Smooth muscle cell (in vitro differentiated cells): Measurements from ENCODE around the gene NCR3LG1. TPM values are rescaled to one million over a fixed set of nuclear protein-coding genes. Genes with fewer than 3 reads are reported as not detected.
A peak's percentile ranks its signal among the peaks of the same experiment; 100 is the strongest.

ENCODE experiments used
- DNase-seq: peaks from one replicate; lab custom pipeline; 2025; ENCODE audit not compliant: unreplicated experiment; lab: John Stamatoyannopoulos, UW
- H2AFZ ChIP-seq: fragments of 200-600 bp; sonication (generic); 2 replicates; pipeline ENCODE4 v1.6.0; 2016; ENCODE audit warnings: antibody characterized with exemption, low read depth, mild to moderate bottlenecking
- H3F3A ChIP-seq: fragments of 200-600 bp; sonication (generic); 2 replicates; pipeline ENCODE4 v1.6.0; 2017; ENCODE audit warnings: antibody characterized with exemption, low read depth
- H3K27ac ChIP-seq: fragments of 200-600 bp; sonication (generic); 2 replicates; pipeline ENCODE4 v1.5.1; 2016; ENCODE audit warnings: low read depth, mild to moderate bottlenecking
- H3K27me3 ChIP-seq: fragments of 200-600 bp; sonication (generic); 2 replicates; pipeline ENCODE4 v1.6.1; 2016; ENCODE audit warnings: low read depth, mild to moderate bottlenecking
- H3K36me3 ChIP-seq: fragments of 200-600 bp; sonication (generic); 2 replicates; pipeline ENCODE4 v1.5.1; 2016; ENCODE audit warnings: low read depth
- H3K4me1 ChIP-seq: fragments of 200-600 bp; sonication (generic); 2 replicates; pipeline ENCODE4 v1.5.1; 2016; ENCODE audit warnings: low read depth
- H3K4me2 ChIP-seq: fragments of 200-600 bp; sonication (generic); 2 replicates; pipeline ENCODE4 v1.6.0; 2016; ENCODE audit warnings: mild to moderate bottlenecking
- H3K4me3 ChIP-seq: fragments of 200-600 bp; sonication (generic); 2 replicates; pipeline ENCODE4 v1.5.1; 2016; ENCODE audit warnings: mild to moderate bottlenecking
- H3K79me2 ChIP-seq: fragments of 200-600 bp; sonication (generic); 2 replicates; pipeline ENCODE4 v1.6.0; 2016; ENCODE audit warnings: low read depth, mild to moderate bottlenecking
- H3K9ac ChIP-seq: fragments of 200-600 bp; sonication (generic); 2 replicates; pipeline ENCODE4 v1.6.0; 2016; ENCODE audit warnings: low read depth
- H3K9me3 ChIP-seq: fragments of 200-600 bp; sonication (generic); replicated peaks from 2 replicates; pipeline ENCODE4 v1.5.1; 2016; ENCODE audit warnings: low read depth
- H4K20me1 ChIP-seq: fragments of 200-600 bp; sonication (generic); 2 replicates; pipeline ENCODE4 v1.6.0; 2016; ENCODE audit warnings: low read depth
- CTCF ChIP-seq: fragments of 200-600 bp; sonication (generic); IDR thresholded peaks from 2 replicates; pipeline ENCODE4 v1.5.1; 2017; ENCODE audit warnings: borderline replicate concordance, mild to moderate bottlenecking, antibody characterized with exemption; ENCODE audit not compliant: insufficient read depth, poor library complexity, severe bottlenecking
- WGBS: methylation state at CpG from one replicate; pipeline ENCODE4 v1.1.7; 2016; ENCODE audit warnings: low lambda C conversion rate; 5-methylcytosine and 5-hydroxymethylcytosine counted together
- polyA plus RNA-seq: library from polyadenylated mRNA; unstranded; fragments of >200 nt; fragmentation: Nextera tagmentation; extraction: Ambion mirVana; gene quantifications from 2 replicates; pipeline ENCODE4 v1.2.1, GENCODE V29; 2016
- total RNA-seq: library from RNA; depleted of rRNA; stranded (reverse); fragments of >200 nt; gene quantifications from 2 replicates; pipeline ENCODE4 v1.2.3, GENCODE V29; 2014

The NCR3LG1 gene
- total and polyA plus RNA-seq, 2 experiments from 2014 or later, result 0.10 to 1.9 TPM

GRCh38 chr11:17353821-17354600 lies 2.4 kb downstream of the NCR3LG1 start:
- Histone ChIP-seq H3K27ac (peak overlapping the region; percentile 71), H3K9ac (peak overlapping the region; percentile 66), H4K20me1 (no peaks in the 10 kb centered on the region), H3K9me3 (no peaks in the 10 kb centered on the region), H3F3A (peaks cover 19% of the 10 kb centered on the region), H3K79me2 (no peaks in the 10 kb centered on the region), H3K36me3 (no peaks in the 10 kb centered on the region), H3K4me1 (peaks cover 15% of the 10 kb centered on the region), H3K4me2 (peak overlapping the region; percentile 89), H3K4me3 (peak overlapping the region; percentile 70), H2AFZ (peak overlapping the region; percentile 89), H3K27me3 (peaks cover 7% of the 10 kb centered on the region)
- DNase-seq, result no peak
- WGBS, result 14% methylated on average over 15 of the region's 15 CpGs
- no peak for TF ChIP-seq CTCF

- no peak overlapping the region for H2AFZ ChIP-seq
Measured at GRCh38 chr11:17354601-17354991, 3.0 kb downstream of the NCR3LG1 start.

GRCh38 chr11:17366495-17366894 lies 14.9 kb downstream of the NCR3LG1 start:
- Histone ChIP-seq H3K4me1 (no peaks in the 10 kb centered on the region), H3K27me3 (no peaks in the 10 kb centered on the region), H3K4me3 (no peak overlapping the region), H4K20me1 (no peaks in the 10 kb centered on the region), H3K36me3 (peaks cover 23% of the 10 kb centered on the region), H2AFZ (no peak overlapping the region), H3K4me2 (no peak overlapping the region), H3K9ac (no peak overlapping the region), H3F3A (no peaks in the 10 kb centered on the region), H3K9me3 (no peaks in the 10 kb centered on the region), H3K79me2 (no peaks in the 10 kb centered on the region), H3K27ac (no peak overlapping the region)
- DNase-seq, result no peak
- WGBS, result 96% methylated on average over 1 of the region's 1 CpG
- TF ChIP-seq CTCF, result no peak

More at GRCh38 chr11:17354601-17354991, 3.0 kb downstream of the NCR3LG1 start:
- Histone ChIP-seq H3K9ac (no peak overlapping the region), H3K4me2 (peak overlapping the region; percentile 89), H3K36me3 (no peaks in the 10 kb centered on the region), H4K20me1 (no peaks in the 10 kb centered on the region), H3F3A (peaks cover 19% of the 10 kb centered on the region), H3K27me3 (peaks cover 7% of the 10 kb centered on the region), H3K27ac (no peak overlapping the region), H3K79me2 (no peaks in the 10 kb centered on the region), H3K4me3 (peak overlapping the region; percentile 70), H3K4me1 (peaks cover 15% of the 10 kb centered on the region), H3K9me3 (no peaks in the 10 kb centered on the region)
- WGBS, result 56% methylated on average over 3 of the region's 3 CpGs
- DNase-seq, result no peak
- TF ChIP-seq CTCF, result peak; percentile 59

GRCh38 chr11:17368551-17368950 lies 17.0 kb downstream of the NCR3LG1 start:
- no peak overlapping the region for H3K4me2 ChIP-seq
- 91% methylated on average over 3 of the region's 3 CpGs for WGBS
- no peaks in the 10 kb centered on the region for H3K27me3 ChIP-seq
- no peak overlapping the region for H2AFZ ChIP-seq
- no peaks in the 10 kb centered on the region for H4K20me1 ChIP-seq
- H3K4me1 ChIP-seq, result no peaks in the 10 kb centered on the region
- H3K79me2 ChIP-seq, result no peaks in the 10 kb centered on the region
- peaks cover 35% of the 10 kb centered on the region for H3K36me3 ChIP-seq
- peaks cover 3% of the 10 kb centered on the region for H3K9me3 ChIP-seq
- H3F3A ChIP-seq, result no peaks in the 10 kb centered on the region
- DNase-seq, result no peak
- no peak for TF ChIP-seq CTCF
- H3K9ac ChIP-seq, result no peak overlapping the region
- H3K4me3 ChIP-seq, result no peak overlapping the region
- no peak overlapping the region for H3K27ac ChIP-seq
